NCI-H187 treated with DMSO at 0.1 percent for 48 hours (cell line): Measurements from ENCODE around the gene CAMKV.
A peak's percentile ranks its signal among the peaks of the same experiment; 100 is the strongest.
"Not testable (repeated sequence)": the region's sequence is repeated elsewhere in the genome, so short reads cannot be mapped to it uniquely, and the experiment has no call there.

Experiments
- DNase-seq: peaks from one replicate; lab custom pipeline; 2025; lab: John Stamatoyannopoulos, UW

The CAMKV gene

DNA sequence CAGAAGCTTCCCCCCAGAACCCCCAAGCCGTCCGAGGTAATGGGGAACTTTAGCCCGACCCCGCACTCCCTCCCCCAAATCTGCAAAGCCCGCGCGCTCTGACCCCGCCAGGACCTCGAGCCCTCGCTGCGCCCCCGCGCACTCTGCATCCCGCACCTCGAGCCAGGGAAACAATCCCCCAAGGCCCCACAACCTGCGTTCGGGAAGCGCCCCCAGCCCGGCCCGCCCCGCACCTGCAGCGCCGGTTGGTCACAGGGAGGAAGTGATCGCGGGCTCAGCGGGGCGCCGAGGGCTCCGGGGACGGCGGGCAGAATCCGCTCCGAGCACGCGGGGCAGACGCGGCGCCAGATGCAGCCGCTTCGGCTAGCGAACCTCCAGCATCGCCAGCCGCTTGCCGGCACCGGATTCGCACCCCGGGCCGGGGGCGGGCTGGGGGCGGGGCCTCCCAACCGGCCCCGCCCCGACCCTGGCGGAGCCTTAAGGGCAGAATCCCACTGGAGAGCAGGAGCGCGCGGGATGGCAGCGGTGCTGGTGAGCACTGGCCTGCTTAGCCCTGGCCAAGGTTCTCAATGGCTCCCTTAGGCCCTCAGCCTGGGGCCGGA, at the start of gene CAMKV:
Gene CAMKV, minus strand, starts transcription at position 382 of the 602 bp plus-strand sequence. CDS start 7,518 bp downstream, outside the sequence.
- DNase-seq = no peak

- not testable (repeated sequence) for DNase-seq
Observed at GRCh38 chr3:49917806-49918590, 48.3 kb upstream of the CAMKV start.

- DNase-seq = no peak
Observed at GRCh38 chr3:49916686-49917085, 47.0 kb upstream of the CAMKV start.

GRCh38 chr3:49914906-49915305, 45.2 kb upstream of the CAMKV start:
- no peak for DNase-seq

GRCh38 chr3:49912881-49913281, 43.2 kb upstream of the CAMKV start:
- DNase-seq = peak; percentile 65

DNA sequence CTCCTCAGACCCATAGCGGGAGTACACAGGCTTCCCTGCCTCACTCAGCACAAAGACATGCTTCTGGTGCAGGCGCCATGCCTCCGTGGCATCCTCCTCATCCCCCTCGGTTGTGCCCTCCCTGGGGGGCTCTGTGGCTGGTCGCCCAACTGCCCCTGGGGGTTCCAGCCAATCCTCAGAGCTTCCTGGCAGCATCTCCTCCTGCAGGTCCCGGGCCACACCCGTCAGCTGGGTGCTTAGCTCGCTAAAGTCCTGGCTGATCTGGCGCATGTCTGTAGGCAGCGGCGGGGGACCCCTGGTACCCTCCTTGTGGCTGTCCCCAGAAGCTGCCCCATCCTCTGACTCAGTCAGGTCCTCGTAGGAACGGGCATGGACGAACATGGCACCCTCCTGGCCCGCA, 41.9 kb upstream of the CAMKV start:
- DNase-seq = no peak

DNA sequence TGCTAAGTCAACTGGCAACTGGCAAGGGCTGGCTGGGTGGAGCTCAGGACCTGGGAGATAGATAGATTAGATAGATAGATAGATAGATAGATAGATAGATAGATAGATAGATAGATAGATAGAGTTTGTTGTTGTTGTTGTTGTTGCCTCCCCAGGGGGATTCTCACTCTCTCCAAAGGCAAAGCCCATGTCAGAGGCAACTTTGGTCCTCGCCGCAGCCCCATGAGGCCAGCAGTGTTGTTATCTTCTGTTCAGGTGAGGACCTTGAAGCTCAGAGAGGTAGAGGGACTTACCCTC, 41.4 kb upstream of the CAMKV start:
- no peak for DNase-seq

GRCh38 chr3:49910409-49911123, 40.9 kb upstream of the CAMKV start:
- DNase-seq = no peak

GRCh38 chr3:49908373-49909199, 38.9 kb upstream of the CAMKV start:
- no peak for DNase-seq

DNA sequence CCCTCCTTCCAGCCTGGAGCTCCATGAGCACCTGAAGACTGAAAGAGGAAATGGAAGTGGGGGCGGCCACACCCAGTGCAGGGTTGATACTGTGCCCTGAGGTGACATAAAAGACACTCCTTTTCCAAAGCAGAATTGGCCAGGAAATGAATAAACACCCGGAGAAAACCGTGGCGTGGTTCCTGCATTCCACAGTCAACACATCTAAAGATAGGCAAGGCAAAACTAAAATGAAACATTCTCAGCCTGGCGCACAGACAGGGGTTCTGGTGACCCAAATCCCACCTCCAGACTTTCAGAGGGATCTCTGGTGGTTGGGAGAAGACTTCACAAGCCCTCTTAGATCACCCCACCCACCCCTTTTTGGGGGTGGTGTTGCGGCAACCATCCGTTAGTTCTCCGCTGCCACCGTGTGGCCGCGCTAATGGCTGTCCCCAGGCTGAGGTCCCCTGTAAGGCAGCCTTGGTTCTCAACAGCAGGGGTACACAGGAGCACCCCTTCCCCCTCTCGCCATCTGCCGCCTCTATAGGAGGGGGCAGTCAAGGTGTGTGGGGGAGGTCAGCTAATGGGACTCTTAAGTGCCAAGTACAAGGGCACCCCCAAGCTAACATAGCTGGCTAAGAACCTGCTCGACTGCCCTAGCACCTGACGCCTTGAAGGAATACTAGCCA, 36.5 kb upstream of the CAMKV start:
- DNase-seq = no peak

DNA sequence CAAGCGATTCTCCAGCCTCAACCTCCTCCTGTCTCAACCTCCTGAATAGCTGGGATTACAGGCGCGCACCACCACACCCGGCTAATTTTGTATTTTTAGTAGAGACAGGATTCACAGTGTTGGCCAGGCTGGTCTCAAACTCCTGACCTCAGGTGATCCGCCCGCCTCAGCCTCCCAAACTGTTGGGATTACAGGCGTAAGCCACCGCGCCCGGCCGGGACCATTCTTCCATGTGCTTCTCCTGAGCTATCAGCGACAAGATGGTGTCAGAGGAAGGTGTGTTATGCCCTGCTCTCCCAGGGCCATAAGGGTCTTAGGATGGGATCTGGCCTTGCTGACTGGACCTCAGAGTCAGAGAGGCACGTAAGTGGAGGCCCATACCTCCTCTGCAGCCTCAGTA, 34.7 kb upstream of the CAMKV start:
- not testable (repeated sequence) for DNase-seq

GRCh38 chr3:49903451-49904424, 34.0 kb upstream of the CAMKV start, which contains the start of gene MST1R:
MST1R (minus strand) TSS chr3:49903873; CDS start chr3:49903609, 264 bp downstream.
- peak; percentile 67 for DNase-seq

DNA sequence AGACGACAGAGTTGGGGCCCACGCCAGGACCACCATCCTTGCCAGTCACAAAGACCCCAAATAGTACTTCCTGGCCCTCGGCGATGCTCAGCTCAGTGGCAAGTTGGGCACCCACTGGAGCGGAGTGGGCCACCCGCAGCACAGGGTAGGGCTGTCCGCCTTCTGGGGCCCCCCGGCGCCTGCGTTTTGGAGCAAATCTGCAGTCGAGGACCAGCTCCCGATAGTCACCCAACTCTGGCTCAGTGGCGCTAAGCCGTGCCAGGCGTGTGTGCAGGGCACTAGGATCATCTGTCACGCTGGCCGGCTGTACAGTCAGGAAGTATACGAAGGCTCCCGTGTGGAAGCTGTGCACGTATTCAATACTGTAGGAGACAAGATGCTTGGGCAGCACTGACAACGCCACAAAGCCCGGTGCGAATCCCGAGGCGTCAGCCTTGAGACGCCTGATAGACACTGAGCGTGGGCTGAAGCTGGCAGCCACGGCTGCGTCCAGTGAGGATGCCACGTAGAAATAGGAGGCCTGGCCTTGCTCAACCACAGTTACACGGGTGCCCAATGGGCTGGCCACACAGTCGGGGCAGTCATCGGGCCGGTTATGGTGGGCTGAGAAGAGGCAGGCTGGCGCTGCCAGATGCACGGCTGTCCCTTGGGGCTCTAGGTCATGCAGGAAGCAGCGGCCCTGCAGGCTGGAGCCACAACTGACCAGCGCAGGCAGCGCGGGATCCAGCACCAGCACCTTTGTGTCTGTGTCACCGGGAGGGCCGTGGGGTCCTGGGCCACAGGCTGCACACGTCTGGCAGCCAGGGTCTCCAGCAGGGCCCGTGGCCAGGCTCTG, 33.0 kb upstream of the CAMKV start:
- no peak for DNase-seq

- no peak for DNase-seq
Observed at GRCh38 chr3:49901366-49902339, 31.9 kb upstream of the CAMKV start.

DNA sequence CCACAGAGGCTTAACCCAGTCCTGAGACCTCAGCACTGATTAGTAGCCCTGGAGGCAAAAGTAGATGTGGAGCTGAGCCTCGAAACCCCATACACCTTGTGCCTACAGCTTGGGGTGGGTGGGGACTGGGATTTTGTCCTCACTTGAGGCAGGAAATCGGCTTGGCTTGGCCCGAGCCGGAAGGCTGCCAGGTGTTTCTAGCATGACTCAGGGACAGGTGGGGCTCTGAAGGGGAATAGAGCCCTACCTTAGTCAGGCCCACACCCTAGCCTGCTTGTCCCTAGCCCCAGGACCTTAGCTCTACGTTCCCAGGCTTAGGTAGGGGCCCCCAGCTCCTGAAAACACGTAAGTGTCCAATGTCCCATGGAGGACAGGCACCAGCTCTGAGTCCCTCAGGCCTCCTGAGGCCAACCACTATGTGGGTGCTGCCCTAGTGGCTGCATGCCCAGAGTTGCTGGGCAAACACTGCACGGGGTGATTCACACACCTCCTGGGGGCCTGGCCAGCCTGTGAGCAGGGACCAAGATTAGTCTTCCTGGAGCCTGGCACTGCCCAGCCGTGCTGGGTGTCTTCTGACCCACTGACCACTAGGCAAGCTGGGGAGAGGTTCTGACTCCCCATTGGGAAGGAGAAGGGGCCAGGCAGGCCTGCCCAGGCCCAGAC, 30.9 kb upstream of the CAMKV start:
- no peak for DNase-seq

- DNase-seq = no peak
Observed at GRCh38 chr3:49899815-49900214, 30.1 kb upstream of the CAMKV start.

GRCh38 chr3:49898991-49899390, 29.3 kb upstream of the CAMKV start:
- DNase-seq = no peak

- no peak for DNase-seq
Observed at GRCh38 chr3:49896345-49896744, 26.6 kb upstream of the CAMKV start.
